ENCODE measurements around the gene RMP24.
"Not testable (repeated sequence)": the region's sequence is repeated elsewhere in the genome, so short reads cannot be mapped to it uniquely, and the experiment has no call there.

RMP24 gene

DNA sequence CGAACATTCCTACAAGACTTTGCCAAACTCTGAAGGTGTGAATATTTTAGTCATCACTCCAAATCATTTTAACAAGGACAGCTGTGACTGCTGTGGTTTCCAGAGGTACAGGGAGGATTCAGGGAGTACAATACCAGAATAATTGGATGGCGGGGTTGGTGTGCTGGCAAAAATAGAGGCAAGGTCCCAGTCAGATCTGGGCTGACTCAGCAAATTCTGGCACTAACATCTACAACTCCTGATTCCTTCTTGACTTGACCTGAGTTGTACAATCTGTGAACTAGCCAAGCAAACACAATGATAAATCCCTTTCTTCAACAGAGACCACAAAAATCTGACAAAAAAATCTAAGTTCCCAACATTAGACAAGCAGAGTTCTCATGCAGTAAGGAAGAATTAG is 40.4 kb downstream of the RMP24 start:
- TF ChIP-seq, protein P1, sequence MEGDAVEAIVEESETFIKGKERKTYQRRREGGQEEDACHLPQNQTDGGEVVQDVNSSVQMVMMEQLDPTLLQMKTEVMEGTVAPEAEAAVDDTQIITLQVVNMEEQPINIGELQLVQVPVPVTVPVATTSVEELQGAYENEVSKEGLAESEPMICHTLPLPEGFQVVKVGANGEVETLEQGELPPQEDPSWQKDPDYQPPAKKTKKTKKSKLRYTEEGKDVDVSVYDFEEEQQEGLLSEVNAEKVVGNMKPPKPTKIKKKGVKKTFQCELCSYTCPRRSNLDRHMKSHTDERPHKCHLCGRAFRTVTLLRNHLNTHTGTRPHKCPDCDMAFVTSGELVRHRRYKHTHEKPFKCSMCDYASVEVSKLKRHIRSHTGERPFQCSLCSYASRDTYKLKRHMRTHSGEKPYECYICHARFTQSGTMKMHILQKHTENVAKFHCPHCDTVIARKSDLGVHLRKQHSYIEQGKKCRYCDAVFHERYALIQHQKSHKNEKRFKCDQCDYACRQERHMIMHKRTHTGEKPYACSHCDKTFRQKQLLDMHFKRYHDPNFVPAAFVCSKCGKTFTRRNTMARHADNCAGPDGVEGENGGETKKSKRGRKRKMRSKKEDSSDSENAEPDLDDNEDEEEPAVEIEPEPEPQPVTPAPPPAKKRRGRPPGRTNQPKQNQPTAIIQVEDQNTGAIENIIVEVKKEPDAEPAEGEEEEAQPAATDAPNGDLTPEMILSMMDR (IDR thresholded peaks at IDR 0.05): no peak
- H3K4me3 ChIP-seq: no peak overlapping the region
- DNase-seq (no peak), ATAC-seq (no peak)
- no peaks in the 10 kb centered on the region for H3K9me3 ChIP-seq
- no peaks in the 10 kb centered on the region for H3K4me1 ChIP-seq (ENCODE audit: low read depth)
- H3K36me3 ChIP-seq (ENCODE audit: low read depth): no peaks in the 10 kb centered on the region
- intact Hi-C loops (cut with DNase I, micrococcal nuclease): loop anchor here in 1 of 2 donors (10.0 kb wide), 1 partner anchor 272 kb away; no protein-coding TSS in a partner anchor

DNA sequence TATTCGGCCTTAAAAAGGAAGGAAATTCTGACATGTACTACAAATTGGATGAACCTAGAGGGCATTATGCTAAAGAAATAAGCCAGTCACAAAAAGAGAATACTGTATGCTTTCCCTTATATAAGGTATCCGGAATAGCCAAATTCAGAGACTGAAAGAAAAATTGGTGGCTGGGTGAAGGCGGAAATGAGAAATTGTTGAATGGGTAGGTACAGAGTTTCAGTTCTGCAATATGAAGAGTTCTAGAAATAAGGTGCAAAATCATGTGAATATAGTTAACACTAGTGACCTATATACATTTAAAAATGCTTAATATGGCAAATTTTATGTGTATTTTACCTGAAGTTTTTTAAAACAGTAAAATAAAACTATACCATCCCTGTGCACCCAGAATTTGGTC is 43.1 kb downstream of the RMP24 start:
- intact Hi-C loops (cut with DNase I, micrococcal nuclease): loop anchor here in 1 of 2 donors (10.0 kb wide), 1 partner anchor 269 kb away; no protein-coding TSS in a partner anchor

DNA sequence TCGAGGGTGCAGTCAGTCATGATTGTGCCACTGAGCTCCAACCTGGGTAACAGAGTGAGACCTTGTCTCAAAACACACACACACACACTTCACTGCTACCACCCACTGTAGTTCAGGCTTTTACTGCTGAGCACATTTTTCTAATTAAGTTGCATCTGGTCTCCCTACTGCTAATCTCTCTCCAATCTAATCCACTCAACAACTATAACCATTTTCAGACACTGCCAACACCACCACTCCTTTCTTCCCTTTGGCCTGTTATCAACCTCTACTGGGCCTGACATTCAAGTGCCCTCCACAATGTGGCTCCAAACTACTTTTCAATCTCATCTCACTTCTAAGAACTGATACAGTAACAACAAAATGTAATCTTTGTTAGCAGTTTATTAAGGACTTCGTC is 44.8 kb downstream of the RMP24 start:
- no peaks in the 10 kb centered on the region for H3K36me3 ChIP-seq (ENCODE audit: low read depth)
- ATAC-seq: no peak
- H3K9me3 ChIP-seq: no peaks in the 10 kb centered on the region
- TF ChIP-seq, protein P1 (IDR thresholded peaks at IDR 0.05): no peak
- H3K4me3 ChIP-seq: no peak overlapping the region
- H3K4me1 ChIP-seq (ENCODE audit: low read depth): no peaks in the 10 kb centered on the region
- no peak for DNase-seq
- intact Hi-C loops (cut with DNase I, micrococcal nuclease): loop anchor here in 1 of 2 donors (10.0 kb wide), 1 partner anchor 268 kb away; no protein-coding TSS in a partner anchor

More for the DNA sequence above, 43.1 kb downstream of the RMP24 start:
- Histone ChIP-seq H3K9me3 (no peaks in the 10 kb centered on the region), H3K4me3 (no peak overlapping the region), H3K4me1 (ENCODE audit: low read depth) (no peaks in the 10 kb centered on the region), H3K36me3 (ENCODE audit: low read depth) (no peaks in the 10 kb centered on the region)
- ATAC-seq (no peak), DNase-seq (no peak)
- TF ChIP-seq, protein P1 (IDR thresholded peaks at IDR 0.05): no peak

DNA sequence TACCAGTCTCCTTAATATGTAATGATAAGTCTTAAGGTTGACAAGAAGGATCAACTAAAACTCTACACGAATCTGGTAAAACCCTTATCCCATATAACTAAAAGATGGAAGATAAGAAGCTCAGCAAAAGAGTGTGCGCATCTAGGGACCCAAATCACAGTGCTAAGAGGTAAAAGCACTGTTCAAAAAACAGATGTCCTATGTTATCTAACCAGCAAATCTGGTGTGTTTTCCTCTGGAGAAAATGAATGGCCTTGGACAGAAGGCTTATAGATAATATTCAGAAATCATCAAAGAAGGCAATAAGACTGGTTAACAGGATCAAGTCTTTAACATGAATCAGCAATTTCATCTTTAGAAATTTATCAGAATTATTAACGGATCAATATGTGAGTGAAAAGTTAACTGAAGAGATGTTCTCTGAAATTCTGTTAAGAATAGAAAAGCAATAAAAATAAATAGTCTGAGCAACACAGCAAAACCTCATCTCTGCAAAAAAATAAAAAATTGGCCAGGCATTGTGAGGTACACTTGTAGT is 47.8 kb downstream of the RMP24 start:
- H3K4me3 ChIP-seq: no peak overlapping the region
- H3K4me1 ChIP-seq (ENCODE audit: low read depth): no peaks in the 10 kb centered on the region
- no peaks in the 10 kb centered on the region for H3K9me3 ChIP-seq
- TF ChIP-seq, protein P1 (IDR thresholded peaks at IDR 0.05): no peak
- DNase-seq (no peak), ATAC-seq (no peak)
- H3K36me3 ChIP-seq (ENCODE audit: low read depth): no peaks in the 10 kb centered on the region
- intact Hi-C loops (cut with DNase I, micrococcal nuclease): loop anchor here in 1 of 2 donors (5.0 kb wide), 1 partner anchor 267 kb away; no protein-coding TSS in a partner anchor

DNA sequence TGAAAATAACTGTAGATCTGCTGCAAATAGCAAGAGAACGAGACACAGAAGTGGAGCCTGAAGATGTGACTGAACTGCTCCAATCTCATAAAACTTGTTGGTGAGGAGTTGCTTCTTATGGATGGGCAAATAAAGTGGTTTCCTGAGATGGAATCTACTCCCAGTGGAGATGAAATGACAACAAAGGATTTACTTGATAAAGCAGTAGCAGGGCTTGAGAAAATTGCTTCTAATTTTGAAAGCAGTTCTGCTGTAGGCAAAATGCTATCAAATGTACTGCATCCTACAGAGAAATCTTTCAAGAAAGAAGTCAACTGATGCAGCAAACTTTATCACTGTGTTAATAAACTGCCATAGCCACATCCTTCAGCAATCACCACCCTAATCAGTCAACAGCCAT is 50.9 kb downstream of the RMP24 start:
- H3K4me1 ChIP-seq (ENCODE audit: low read depth): no peaks in the 10 kb centered on the region
- TF ChIP-seq, protein P1 (IDR thresholded peaks at IDR 0.05): no peak
- ATAC-seq (no peak), DNase-seq (no peak)
- H3K36me3 ChIP-seq (ENCODE audit: low read depth): no peaks in the 10 kb centered on the region
- no peak overlapping the region for H3K4me3 ChIP-seq
- H3K9me3 ChIP-seq: no peaks in the 10 kb centered on the region
- intact Hi-C loops (cut with DNase I, micrococcal nuclease): loop anchor here in 1 of 2 donors (5.0 kb wide), 1 partner anchor 264 kb away; no protein-coding TSS in a partner anchor

DNA sequence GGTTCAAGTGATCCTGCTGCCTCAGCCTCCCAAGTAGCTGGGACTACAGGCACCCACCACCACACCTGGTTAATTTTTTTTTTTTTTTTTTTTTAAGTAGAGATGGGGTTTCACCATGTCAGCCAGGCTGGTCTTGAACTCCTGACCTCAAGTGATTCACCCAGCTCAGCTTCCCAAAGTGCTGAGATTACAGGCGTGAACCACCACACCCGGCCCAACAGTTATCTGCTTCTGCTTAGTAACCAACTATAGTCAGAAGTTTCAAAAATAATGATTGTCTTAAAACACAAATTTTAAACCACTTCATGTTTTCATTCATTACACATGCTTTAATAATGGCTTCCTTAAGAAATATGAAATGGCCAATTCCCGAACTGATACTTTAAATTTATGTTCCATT is 51.8 kb downstream of the RMP24 start:
- not testable (repeated sequence) for H3K4me3 ChIP-seq; H3K9me3 ChIP-seq; DNase-seq; H3K4me1 ChIP-seq (ENCODE audit: low read depth); ATAC-seq; H3K36me3 ChIP-seq (ENCODE audit: low read depth)
- intact Hi-C loops (cut with DNase I, micrococcal nuclease): loop anchor here in 1 of 2 donors (5.0 kb wide), 1 partner anchor 263 kb away; no protein-coding TSS in a partner anchor
